LNCAP (cell line): ENCODE data around the gene RPRD1A.

ENCODE experiments used
- TF ChIP-seq, protein P1 (sequence below): fragments of 450-650 bp; IDR thresholded peaks from 2 replicates; pipeline ENCODE4 v1.5.1; 2017; ENCODE audit warnings: mild to moderate bottlenecking

The RPRD1A gene

DNA sequence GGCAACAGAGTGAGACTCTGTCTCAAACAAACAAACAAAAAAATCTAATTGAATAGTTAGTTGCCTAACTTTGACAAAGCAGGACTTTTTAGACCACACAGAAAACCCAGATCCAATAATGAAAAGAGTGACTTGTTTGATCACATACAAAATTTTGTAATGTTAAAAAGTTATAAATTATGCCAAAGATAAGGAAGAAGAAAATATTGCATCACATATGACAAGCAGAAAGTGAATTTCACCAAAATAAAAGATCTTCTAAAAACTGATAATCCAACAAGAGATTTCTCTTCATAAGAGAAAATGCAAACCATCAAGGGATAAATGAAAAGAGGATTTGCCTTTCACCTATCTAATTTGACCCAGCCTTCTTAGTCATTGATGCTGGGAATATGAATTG, 97.7 kb downstream of the RPRD1A start:
- TF ChIP-seq, protein P1, sequence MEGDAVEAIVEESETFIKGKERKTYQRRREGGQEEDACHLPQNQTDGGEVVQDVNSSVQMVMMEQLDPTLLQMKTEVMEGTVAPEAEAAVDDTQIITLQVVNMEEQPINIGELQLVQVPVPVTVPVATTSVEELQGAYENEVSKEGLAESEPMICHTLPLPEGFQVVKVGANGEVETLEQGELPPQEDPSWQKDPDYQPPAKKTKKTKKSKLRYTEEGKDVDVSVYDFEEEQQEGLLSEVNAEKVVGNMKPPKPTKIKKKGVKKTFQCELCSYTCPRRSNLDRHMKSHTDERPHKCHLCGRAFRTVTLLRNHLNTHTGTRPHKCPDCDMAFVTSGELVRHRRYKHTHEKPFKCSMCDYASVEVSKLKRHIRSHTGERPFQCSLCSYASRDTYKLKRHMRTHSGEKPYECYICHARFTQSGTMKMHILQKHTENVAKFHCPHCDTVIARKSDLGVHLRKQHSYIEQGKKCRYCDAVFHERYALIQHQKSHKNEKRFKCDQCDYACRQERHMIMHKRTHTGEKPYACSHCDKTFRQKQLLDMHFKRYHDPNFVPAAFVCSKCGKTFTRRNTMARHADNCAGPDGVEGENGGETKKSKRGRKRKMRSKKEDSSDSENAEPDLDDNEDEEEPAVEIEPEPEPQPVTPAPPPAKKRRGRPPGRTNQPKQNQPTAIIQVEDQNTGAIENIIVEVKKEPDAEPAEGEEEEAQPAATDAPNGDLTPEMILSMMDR, result no peak

DNA sequence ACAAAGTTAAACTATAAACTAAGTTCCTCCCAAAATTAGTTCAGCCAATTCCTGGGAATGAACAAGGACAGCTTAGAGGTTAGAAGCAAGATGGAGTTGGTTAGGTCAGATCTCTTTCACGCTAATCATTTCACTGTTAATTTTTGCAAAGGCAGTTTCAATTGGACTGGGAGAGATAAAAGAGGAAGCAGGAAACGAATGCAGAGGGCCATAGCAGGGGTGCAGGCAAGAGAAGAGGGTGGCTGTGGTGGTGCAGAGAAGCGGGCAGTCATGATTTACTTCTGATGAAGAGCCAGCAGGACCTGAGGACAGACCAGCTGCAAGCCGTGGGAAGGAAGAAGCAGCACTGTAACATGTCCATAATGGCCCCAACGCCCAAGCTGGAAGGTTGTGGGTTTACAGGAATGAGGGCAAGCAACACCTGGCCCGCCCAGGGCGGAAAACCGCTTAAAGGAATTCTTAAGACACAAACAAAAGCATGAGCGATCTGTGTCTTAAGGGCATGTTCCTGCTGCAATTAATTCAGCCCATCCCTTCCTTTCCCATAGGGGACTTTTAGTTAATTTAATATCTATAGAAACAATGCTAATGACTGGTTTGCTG, 99.0 kb downstream of the RPRD1A start:
- TF ChIP-seq, protein P1, result no peak

DNA sequence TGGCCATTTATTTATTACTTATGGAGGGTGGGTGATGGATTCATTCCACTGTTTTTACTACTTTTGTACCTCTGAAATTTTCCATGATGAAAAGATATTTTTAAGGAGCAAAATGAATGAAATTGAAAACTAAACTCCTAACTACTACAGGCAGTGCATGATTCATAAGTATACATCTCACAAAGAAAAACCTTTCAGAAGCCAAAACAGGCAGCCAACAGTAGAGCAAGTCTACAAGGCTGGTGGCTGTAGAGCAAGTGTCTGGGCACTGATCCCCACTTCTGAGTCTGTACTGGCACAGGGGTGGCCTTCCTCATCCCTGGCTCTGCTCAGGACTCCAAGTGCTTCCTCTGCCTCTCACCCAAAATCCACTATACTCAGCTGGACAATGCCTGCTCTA, 103.0 kb downstream of the RPRD1A start:
- TF ChIP-seq, protein P1, result no peak

DNA sequence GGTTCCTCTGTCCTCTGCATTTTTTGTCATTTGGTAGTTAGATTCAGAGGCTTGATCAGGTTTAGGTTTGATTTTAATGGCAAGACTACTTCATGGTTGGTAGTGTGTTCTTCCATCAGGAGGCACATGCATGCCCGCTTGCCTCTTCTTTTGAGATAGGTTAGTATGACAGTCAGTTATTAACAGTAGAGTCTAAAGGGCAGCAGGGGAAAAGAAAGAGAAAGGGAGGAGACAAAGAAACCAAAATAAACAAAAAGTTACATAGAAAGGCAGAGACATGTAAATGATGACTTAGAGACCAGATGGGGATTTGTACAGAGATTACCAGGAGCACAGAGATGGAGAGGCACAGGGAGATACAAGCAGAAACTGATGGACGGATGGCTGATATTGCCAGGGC, 105.0 kb downstream of the RPRD1A start:
- TF ChIP-seq, protein P1, result no peak

DNA sequence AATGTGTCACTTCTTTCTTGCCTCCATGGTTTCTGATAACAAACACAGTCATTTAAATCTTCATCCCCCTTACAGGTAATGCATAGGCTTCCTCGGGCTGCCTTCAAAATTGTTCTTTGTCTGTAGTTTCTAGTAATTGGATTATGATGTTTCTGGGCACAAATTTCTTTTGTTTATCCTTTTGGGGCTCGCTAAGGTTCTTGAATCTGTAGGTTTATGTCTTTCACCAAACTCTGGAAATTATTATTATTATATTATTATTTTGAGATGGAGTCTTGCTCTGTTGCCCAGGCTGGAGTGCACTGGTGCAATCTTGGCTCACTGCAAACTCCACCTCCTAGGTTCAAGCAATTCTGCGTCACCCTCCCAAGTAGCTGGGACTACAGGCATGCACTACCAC, 111.1 kb downstream of the RPRD1A start:
- TF ChIP-seq, protein P1, result no peak

DNA sequence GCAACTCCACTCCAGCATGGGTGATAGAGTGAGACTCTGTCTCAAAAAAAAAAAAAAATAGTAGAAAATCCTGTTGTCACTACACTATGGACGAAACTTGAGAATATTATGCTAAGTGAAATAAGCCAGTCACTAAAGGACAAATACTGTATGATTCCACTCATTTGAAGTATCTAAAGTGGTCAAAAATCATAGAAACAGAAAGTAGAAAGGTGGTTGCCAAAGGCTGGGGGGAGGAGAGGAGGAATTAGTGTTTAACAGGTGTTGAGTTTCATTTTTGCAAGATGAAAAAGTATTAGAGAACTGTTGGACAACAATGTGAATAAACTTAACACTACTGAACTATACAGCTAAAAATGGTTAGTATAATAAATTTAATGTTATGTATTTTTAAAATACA, 113.7 kb downstream of the RPRD1A start:
- TF ChIP-seq, protein P1, result no peak

DNA sequence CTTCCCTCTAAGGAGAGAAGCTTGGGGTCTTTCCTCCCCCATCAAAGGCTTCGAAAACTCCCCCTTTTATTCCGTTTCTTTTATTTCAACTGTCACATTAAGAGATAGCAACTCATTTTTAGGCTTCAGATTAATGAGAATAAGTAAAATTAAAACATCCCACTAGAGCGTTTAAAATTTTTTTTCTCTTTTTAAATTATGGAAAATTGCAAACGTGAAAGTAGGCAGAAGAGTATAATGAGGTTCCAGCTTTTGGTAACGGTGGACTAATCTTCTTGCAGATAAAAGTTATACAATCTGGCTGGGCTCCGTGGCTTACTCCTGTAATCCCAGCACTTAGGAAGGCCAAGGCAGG, 116.8 kb downstream of the RPRD1A start:
- TF ChIP-seq, protein P1, result no peak; the same call in 1 of the 2 replicates
